ENCODE measurements around the gene MIXL1. TPM values are rescaled to one million over a fixed set of nuclear protein-coding genes. Genes with fewer than 3 reads are reported as not detected.
"Not testable (repeated sequence)": the region's sequence is repeated elsewhere in the genome, so short reads cannot be mapped to it uniquely, and the experiment has no call there.

MIXL1 gene
- polyA plus RNA-seq, 1 experiment = 0.21 TPM

GRCh38 chr1:226253933-226254332 lies 30.5 kb downstream of the MIXL1 start:
- no peak for DNase-seq (ENCODE audit: low read depth, low spot score)
- Histone ChIP-seq H3K4me3 (ENCODE audit: low read depth, low read length) (no peak overlapping the region), H3K27me3 (ENCODE audit: control insufficient read depth, insufficient read depth, low read length) (no peaks in the 10 kb centered on the region), H3K9me3 (ENCODE audit: control insufficient read depth, insufficient read depth, low read length) (no peaks in the 10 kb centered on the region), H3K27ac (ENCODE audit: low read depth, low read length) (no peak overlapping the region)
- no peak for TF ChIP-seq CTCF (IDR thresholded peaks at IDR 0.05; ENCODE audit: low read depth, low read length)
- ChIA-PET POLR2A (interaction anchor here (0.6 kb wide), 1 partner anchor 50 kb away, joined by 3 read pairs; no protein-coding TSS in a partner anchor), CTCF (no interaction called here)

GRCh38 chr1:226255380-226255779 lies 31.9 kb downstream of the MIXL1 start:
- CTCF ChIA-PET = interaction anchor here (0.7 to 1.0 kb wide), 2 partner anchors 71 to 130 kb away, joined by 3 to 5 read pairs; no protein-coding TSS in a partner anchor
- no peaks in the 10 kb centered on the region for H3K9me3 ChIP-seq (ENCODE audit: control insufficient read depth, insufficient read depth, low read length)
- no peak for TF ChIP-seq CTCF (IDR thresholded peaks at IDR 0.05; ENCODE audit: low read depth, low read length)
- POLR2A ChIA-PET = no interaction called here
- no peak overlapping the region for H3K4me3 ChIP-seq (ENCODE audit: low read depth, low read length)
- H3K27me3 ChIP-seq (ENCODE audit: control insufficient read depth, insufficient read depth, low read length) = no peaks in the 10 kb centered on the region
- no peak overlapping the region for H3K27ac ChIP-seq (ENCODE audit: low read depth, low read length)
- no peak for DNase-seq (ENCODE audit: low read depth, low spot score)

GRCh38 chr1:226261818-226262217 lies 38.4 kb downstream of the MIXL1 start:
- ChIA-PET POLR2A (no interaction called here), CTCF (no interaction called here)
- H3K4me3 ChIP-seq (ENCODE audit: low read depth, low read length) = no peak overlapping the region
- TF ChIP-seq CTCF (IDR thresholded peaks at IDR 0.05; ENCODE audit: low read depth, low read length) = no peak
- no peak overlapping the region for H3K27ac ChIP-seq (ENCODE audit: low read depth, low read length)
- DNase-seq (ENCODE audit: low read depth, low spot score) = no peak
- H3K27me3 ChIP-seq (ENCODE audit: control insufficient read depth, insufficient read depth, low read length) = no peaks in the 10 kb centered on the region
- peaks cover 3% of the 10 kb centered on the region; the same call in 1 of the 2 replicates for H3K9me3 ChIP-seq (ENCODE audit: control insufficient read depth, insufficient read depth, low read length)

GRCh38 chr1:226268421-226269124 lies 45.1 kb downstream of the MIXL1 start:
- no peak overlapping the region for H3K27ac ChIP-seq (ENCODE audit: low read depth, low read length)
- CTCF ChIA-PET = no interaction called here
- no peak for TF ChIP-seq CTCF (IDR thresholded peaks at IDR 0.05; ENCODE audit: low read depth, low read length)
- no peak overlapping the region for H3K4me3 ChIP-seq (ENCODE audit: low read depth, low read length)
- no peak for DNase-seq (ENCODE audit: low read depth, low spot score)
- POLR2A ChIA-PET = no interaction called here
- no peaks in the 10 kb centered on the region for H3K9me3 ChIP-seq (ENCODE audit: control insufficient read depth, insufficient read depth, low read length)
- no peaks in the 10 kb centered on the region for H3K27me3 ChIP-seq (ENCODE audit: control insufficient read depth, insufficient read depth, low read length)

- H3K4me3 ChIP-seq (ENCODE audit: low read depth, low read length); POLR2A ChIA-PET; H3K27ac ChIP-seq (ENCODE audit: low read depth, low read length); H3K9me3 ChIP-seq (ENCODE audit: control insufficient read depth, insufficient read depth, low read length); DNase-seq (ENCODE audit: low read depth, low spot score); H3K27me3 ChIP-seq (ENCODE audit: control insufficient read depth, insufficient read depth, low read length): not testable (repeated sequence)
- CTCF ChIA-PET = interaction anchor here (0.6 kb wide), 1 partner anchor 136 kb away, joined by 3 read pairs; no protein-coding TSS in a partner anchor
Measured at GRCh38 chr1:226272233-226272902, 48.9 kb downstream of the MIXL1 start.
